Neural crest cell (in vitro differentiated cells): Measurements from ENCODE around the gene CFAP300. TPM values are rescaled to one million over a fixed set of nuclear protein-coding genes. Genes with fewer than 3 reads are reported as not detected.

ENCODE experiments used
- DNase-seq: peaks from one replicate; pipeline ENCODE4 v3.0.0; 2021; ENCODE audit warnings: low read depth, mixed read lengths, low spot score
- H3K27ac Mint-ChIP-seq: one replicate; pipeline ENCODE4 v1.8.0; 2021; ENCODE audit warnings: mild to moderate bottlenecking, mixed read lengths; ENCODE audit not compliant: unreplicated experiment
- H3K27me3 Mint-ChIP-seq: 2 replicates; pipeline ENCODE4 v1.8.0; 2021; ENCODE audit warnings: low read depth, mild to moderate bottlenecking, mixed read lengths
- H3K36me3 Mint-ChIP-seq: 2 replicates; pipeline ENCODE4 v1.8.0; 2021; ENCODE audit warnings: low read depth, mild to moderate bottlenecking, mixed read lengths
- H3K4me1 Mint-ChIP-seq: 2 replicates; pipeline ENCODE4 v1.8.0; 2021; ENCODE audit warnings: mixed read lengths
- H3K4me3 Mint-ChIP-seq: one replicate; pipeline ENCODE4 v1.8.0; 2021; ENCODE audit warnings: mild to moderate bottlenecking, mixed read lengths
- H3K9me3 Mint-ChIP-seq: 2 replicates; pipeline ENCODE4 v1.8.0; 2021; ENCODE audit warnings: mixed read lengths
- CTCF ChIP-seq: fragments of 200-600 bp; sonication (generic); conservative IDR thresholded peaks from 2 replicates; pipeline ENCODE4 v1.5.0; 2021; ENCODE audit warnings: antibody characterized with exemption, mild to moderate bottlenecking
- long read RNA-seq: library from polyadenylated mRNA; unstranded; transcript quantifications from one replicate; pipeline ENCODE4 v2.0.0, GENCODE V29; 2020
- total RNA-seq: library from RNA; stranded (reverse); gene quantifications from 2 replicates; pipeline ENCODE4 v1.2.1, GENCODE V29; 2021

Gene CFAP300
- total RNA-seq = 6.2 and 6.4 TPM in 2 replicates
- long read RNA-seq, transcript CFAP300-201 (7 exons, 2,193 nt) = major isoform, 7 of 12 reads
- long read RNA-seq, partial matches to known transcripts = 3 of 12 reads
- long read RNA-seq, other reads (novel, unspliced or antisense) = 2 of 12 reads

GRCh38 chr11:102047305-102047924 is at the start of gene CFAP300:
TSS of gene CFAP300 (plus strand) at chr11:102047437. CDS start at chr11:102047471, 34 bp downstream.
- Mint-ChIP-seq H3K9me3 (no peaks in the 10 kb centered on the region), H3K27ac (peak within 1 kb of the TSS; percentile 94)

DNA sequence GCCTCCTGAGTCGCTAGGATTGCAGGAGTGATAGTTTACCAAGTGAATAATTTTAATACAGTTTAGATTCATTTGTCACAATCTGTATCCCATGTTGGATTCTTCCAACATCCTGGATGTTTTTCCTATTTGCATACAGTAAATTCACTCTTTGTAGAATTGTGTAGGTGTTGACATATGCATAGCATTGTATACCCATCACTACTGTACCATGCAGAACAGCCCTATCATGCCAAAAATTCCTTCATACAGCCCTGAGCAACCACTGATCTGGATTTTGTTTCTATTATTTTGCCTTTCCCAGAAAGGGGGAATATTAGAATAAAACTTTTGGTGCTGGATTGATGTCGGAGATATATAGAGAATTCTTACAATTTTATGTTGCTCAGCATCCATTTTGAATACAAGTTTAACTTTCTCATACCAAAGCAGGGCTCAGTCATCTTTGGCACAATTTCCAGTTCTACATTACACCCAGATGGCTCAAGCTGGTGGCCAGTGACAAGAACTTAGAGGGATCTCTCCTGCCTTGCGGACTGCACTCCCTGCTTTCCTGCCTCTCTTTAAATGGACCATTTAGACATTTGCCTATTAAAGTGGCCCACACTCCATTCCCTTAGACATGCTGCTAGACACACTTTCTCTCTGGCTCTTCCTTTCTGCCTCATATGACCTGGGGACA is 45.4 kb upstream of the CFAP300 start:
- Mint-ChIP-seq H3K36me3 (no peaks in the 10 kb centered on the region), H3K27ac (no peak overlapping the region), H3K4me1 (no peaks in the 10 kb centered on the region), H3K4me3 (no peak overlapping the region), H3K9me3 (no peaks in the 10 kb centered on the region), H3K27me3 (no peaks in the 10 kb centered on the region)
- no peak for DNase-seq
- TF ChIP-seq CTCF = no peak

More at GRCh38 chr11:102047305-102047924, at the start of gene CFAP300:
- Mint-ChIP-seq H3K4me3 (peak within 1 kb of the TSS; percentile 85), H3K27me3 (peaks cover 2% of the 10 kb centered on the region), H3K36me3 (no peaks in the 10 kb centered on the region), H3K4me1 (peaks cover 23% of the 10 kb centered on the region)
- no peak for TF ChIP-seq CTCF
- DNase-seq = peak; percentile 70

- H3K9me3 Mint-ChIP-seq = no peaks in the 10 kb centered on the region
- no peak overlapping the region for H3K4me3 Mint-ChIP-seq
- no peaks in the 10 kb centered on the region for H3K4me1 Mint-ChIP-seq
- no peak overlapping the region for H3K27ac Mint-ChIP-seq
- no peaks in the 10 kb centered on the region for H3K27me3 Mint-ChIP-seq
- TF ChIP-seq CTCF = no peak
- no peaks in the 10 kb centered on the region for H3K36me3 Mint-ChIP-seq
- no peak for DNase-seq
Observed at GRCh38 chr11:102004220-102004619, 43.0 kb upstream of the CFAP300 start.

DNA sequence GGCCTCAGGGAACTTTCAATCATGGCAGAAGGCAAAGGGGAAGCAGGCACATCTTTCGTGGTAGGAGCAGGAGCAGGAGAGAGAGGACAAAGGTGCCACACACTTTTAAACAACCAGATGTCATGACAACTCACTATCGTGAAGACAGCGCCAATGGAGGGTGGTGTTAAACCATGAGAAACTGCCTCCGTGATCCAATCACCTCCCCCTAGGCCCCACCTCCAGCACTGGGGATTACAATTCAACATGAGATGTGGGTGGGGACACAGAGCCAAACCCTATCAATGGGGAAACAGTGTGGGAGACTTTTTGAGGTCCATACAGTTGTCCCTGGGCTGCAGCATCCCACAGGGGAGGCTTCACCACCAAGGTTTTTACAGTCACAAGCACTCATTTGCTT is 41.9 kb upstream of the CFAP300 start:
- H3K4me3 Mint-ChIP-seq = no peak overlapping the region
- no peaks in the 10 kb centered on the region for H3K9me3 Mint-ChIP-seq
- no peaks in the 10 kb centered on the region for H3K27me3 Mint-ChIP-seq
- no peak for DNase-seq
- H3K27ac Mint-ChIP-seq = no peak overlapping the region
- H3K36me3 Mint-ChIP-seq = no peaks in the 10 kb centered on the region
- TF ChIP-seq CTCF = no peak
- H3K4me1 Mint-ChIP-seq = no peaks in the 10 kb centered on the region

- H3K27me3 Mint-ChIP-seq = no peaks in the 10 kb centered on the region
- no peak overlapping the region for H3K4me3 Mint-ChIP-seq
- H3K4me1 Mint-ChIP-seq = no peaks in the 10 kb centered on the region
- DNase-seq = no peak
- no peak for TF ChIP-seq CTCF
- no peaks in the 10 kb centered on the region for H3K36me3 Mint-ChIP-seq
- H3K9me3 Mint-ChIP-seq = no peaks in the 10 kb centered on the region
- no peak overlapping the region for H3K27ac Mint-ChIP-seq
Observed at GRCh38 chr11:102006835-102007566, 40.2 kb upstream of the CFAP300 start.
